ENCODE results near the gene MPZL2.
A peak's percentile ranks its signal among the peaks of the same experiment; 100 is the strongest.

MPZL2 gene

GRCh38 chr11:118221419-118221818, 42.7 kb downstream of the MPZL2 start:
- no peak for DNase-seq (ENCODE audit: low read depth in 2 of 2)

- no peak for DNase-seq (ENCODE audit: low read depth in 2 of 2)
These were observed 44.4 kb downstream of the MPZL2 start for GRCh38 chr11:118219732-118220131.

GRCh38 chr11:118219244-118219643, 44.9 kb downstream of the MPZL2 start:
- DNase-seq (ENCODE audit: low read depth in 2 of 2) = no peak

GRCh38 chr11:118217575-118217974, 46.5 kb downstream of the MPZL2 start:
- no peak for DNase-seq (ENCODE audit: low read depth in 2 of 2)

DNA sequence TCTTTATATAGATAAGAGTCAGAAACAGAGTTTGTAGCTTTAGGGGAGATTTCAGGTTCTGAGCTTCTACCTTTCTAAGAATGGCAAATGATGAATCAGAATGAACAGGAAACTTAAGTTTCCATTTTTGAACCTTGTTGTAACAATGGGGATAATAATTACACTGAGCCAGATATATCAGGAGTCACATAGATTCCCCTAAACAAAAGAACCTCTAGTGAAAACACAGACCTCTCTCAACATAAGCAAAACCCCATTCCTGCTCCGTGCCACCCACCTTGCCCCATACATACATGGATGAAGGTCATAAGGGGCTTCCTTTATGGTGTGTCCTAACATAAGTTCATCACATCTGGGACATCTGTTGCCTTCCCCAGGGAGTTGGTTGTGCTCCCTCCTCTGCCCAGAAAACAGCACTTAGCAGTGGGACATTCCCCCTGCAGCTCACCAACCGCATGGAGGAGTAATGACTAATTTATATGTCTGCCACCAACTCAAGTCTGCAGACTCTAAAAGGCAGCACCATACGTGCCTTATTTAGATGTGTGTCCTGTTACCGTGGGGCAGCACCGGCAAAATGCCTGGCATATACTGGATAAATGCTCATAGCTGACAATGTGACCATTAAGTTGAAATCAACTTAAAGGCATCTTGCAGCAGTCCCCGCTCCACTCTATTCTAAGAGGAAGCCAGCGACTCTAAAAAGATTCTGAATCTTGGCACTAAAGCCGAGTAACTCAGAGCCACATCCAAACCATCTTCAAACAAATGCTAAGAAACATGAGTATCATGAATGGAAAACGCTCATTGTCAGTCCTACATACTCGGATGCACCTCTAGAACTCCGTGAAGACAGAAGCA, 47.2 kb downstream of the MPZL2 start:
- DNase-seq (ENCODE audit: low read depth in 2 of 2) = peak in 1 of 2 donors; percentile 54

GRCh38 chr11:118215765-118216164, 48.3 kb downstream of the MPZL2 start:
- DNase-seq (ENCODE audit: low read depth in 2 of 2) = no peak

DNA sequence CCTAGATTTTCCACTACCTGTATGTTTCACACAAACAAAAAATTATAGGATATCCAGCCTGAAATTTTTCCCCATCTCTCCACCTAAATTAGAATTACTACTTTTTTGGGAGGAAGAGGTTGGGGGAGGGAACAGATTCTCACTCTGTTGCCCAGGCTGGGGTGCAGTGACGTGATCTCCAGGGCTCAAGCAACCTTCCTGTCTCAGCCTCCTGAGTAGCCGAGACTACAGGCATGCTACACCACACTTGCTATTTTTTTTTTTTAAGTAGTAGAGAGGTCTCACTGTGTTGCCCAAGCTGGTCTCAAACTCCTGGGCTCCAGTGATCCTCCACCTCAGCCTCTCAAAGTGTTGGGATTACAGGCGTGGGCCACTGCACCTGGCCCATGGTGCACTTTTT, 48.8 kb downstream of the MPZL2 start:
- DNase-seq (ENCODE audit: low read depth in 2 of 2) = no peak

DNA sequence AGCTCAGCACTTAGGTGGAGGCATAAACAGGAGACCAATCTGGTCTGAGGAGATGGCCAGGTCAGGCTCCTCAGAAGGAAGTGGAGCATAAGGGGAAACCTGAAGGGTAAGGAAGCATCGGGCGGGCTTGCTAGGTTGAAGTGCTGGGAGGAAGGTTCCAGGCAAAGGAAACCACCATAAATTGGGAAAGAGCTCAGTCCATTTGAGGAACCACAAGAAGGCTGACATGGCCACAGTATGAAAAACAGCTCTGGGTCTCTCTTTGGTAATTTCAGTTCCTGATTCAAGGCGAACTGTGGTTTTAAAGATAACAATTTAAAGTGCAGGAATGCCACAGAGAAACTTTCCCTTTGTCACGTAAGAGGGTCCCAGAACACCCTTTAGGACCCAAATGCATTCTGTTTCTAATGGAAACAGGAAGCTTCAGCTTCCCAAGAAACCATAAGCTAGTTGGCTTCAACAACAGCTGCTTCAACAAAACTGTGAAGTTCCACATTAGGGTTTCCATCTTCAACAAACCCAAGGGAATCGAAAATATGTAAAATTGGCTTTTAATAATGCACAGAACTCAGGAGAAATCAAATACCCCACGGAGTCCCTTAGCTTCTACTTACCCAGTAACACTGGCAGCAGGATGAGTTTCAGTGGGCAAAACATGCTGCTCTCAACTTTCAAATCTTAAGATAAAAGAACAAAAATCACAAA, 49.7 kb downstream of the MPZL2 start:
- no peak for DNase-seq (ENCODE audit: low read depth in 2 of 2)

GRCh38 chr11:118213781-118214180, 50.3 kb downstream of the MPZL2 start:
- DNase-seq (ENCODE audit: low read depth in 2 of 2) = no peak

DNA sequence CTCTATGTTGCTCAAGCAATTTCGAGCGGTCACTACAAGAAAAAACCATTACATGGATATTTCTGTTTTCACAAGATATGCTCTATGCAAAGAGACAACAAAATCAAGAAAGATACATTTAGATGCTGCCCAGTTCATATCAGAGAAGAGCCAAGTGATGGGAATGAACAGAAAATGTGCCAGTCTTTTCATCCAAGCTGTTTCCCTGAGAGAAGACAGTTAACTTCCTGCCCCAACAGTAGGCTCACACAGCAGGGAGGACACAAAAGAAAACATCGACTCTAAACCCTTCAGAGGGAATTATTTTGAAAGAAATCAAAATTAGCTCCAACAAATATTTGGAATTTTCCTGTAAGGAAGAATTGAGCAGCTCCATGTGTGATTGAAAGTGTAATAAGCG, 50.9 kb downstream of the MPZL2 start:
- no peak for DNase-seq (ENCODE audit: low read depth in 2 of 2)

- no peak for DNase-seq (ENCODE audit: low read depth in 2 of 2)
These were observed 51.3 kb downstream of the MPZL2 start for GRCh38 chr11:118212781-118213191.

- no peak for DNase-seq (ENCODE audit: low read depth in 2 of 2)
These were observed 51.9 kb downstream of the MPZL2 start for GRCh38 chr11:118212131-118212725.

- DNase-seq (ENCODE audit: low read depth in 2 of 2) = no peak
These were observed 53.1 kb downstream of the MPZL2 start for GRCh38 chr11:118211006-118211405.

- DNase-seq (ENCODE audit: low read depth in 2 of 2) = no peak
These were observed 53.8 kb downstream of the MPZL2 start for GRCh38 chr11:118210323-118210722.

DNA sequence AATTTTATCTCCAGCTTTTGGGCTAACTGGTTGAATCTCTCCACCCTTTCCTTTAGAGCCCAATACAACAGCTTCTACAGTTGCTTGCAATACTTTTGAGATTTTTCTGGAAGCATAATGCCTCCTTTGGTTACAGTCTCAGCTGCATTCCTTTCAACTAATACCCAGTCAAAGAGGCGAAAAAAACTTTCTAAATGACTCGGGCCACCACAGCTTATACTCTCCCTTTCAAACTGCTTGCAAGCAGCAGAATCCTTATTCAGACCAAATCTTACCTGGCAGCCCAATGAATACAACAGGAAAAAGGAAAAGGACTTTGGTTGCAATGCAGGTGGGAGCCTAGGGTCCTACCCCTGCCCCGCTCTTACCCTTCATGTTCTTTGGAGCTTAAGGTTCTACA, 55.1 kb downstream of the MPZL2 start:
- DNase-seq (ENCODE audit: low read depth in 2 of 2) = no peak

GRCh38 chr11:118207079-118207478, 57.0 kb downstream of the MPZL2 start:
- no peak for DNase-seq (ENCODE audit: low read depth in 2 of 2)

DNA sequence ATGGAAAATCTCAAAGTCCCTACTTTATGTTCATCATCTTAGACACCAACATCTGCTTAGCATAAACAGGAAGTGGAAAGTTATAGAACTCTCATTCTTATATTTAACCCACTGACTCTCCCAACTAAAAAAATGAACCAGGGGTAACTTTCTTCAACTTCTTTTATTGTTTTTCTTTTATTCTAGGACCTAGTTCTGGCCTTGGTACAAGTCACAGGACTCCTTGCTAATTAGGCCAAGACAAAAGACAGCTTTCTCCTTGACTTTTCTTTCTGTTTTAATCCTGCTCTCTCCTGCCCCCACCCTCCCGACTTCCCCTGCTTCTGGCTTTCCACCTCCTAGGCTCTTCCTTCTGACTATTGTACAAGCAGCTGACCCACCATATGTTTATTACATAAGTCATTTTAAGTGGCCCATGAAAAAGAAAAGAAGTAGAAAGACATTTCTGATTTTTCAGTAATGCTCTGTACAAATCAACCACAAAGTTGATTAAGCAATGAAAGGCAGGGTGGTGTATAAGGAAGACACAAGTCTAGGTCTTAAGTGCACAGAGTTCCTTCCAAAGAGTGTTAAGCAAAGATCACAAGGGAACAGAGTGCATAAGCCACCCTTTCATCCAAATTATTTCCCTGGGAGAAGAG, 57.6 kb downstream of the MPZL2 start:
- DNase-seq (ENCODE audit: low read depth in 2 of 2) = no peak

DNA sequence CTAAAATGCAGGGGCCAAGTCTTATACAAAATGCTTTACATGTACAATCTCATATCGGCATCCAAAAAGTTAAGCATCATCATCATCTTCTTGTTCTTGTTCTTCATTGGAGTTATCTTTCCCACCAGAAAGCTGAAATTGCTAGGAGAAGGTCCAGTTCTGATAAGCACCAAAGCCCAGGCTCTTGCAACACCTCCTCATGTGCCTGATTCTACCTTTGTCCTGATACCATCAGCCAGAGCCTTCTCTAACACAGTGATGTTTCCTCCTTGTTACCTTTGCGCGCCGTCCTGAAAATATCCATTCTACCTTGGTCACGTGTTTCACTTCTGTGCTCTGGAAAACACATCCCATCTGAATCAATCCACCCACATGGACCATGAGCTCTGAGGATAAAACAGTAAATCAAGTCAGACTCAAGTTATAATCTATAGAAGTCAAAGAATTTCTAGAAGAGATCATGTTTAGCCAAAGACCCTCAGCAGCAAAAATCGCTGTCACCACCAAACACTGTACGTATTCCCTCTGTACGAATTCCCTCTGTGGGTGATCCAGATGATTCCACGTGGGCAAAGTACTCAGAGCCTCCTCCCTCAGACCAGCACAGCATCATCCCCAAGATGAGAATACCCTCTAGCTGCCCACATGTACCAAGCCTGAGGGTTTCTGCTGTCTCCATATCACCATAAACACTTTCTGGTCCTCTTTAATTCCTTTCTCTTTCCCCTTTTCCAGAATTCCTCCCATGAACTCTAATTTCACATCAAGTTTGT, 58.3 kb downstream of the MPZL2 start:
- DNase-seq (ENCODE audit: low read depth in 2 of 2) = no peak
